ENCODE results near the gene TGFB1I1. TPM values are rescaled to one million over a fixed set of nuclear protein-coding genes. Genes with fewer than 3 reads are reported as not detected.

Gene TGFB1I1
- total RNA-seq, 1 donor from 2014 or later: 25.6 TPM

GRCh38 chr16:31466381-31466841 lies 5.5 kb upstream of the TGFB1I1 start:
- Mint-ChIP-seq H3K9me3 (no peaks in the 10 kb centered on the region), H3K27ac (no peak overlapping the region), H3K36me3 (no peaks in the 10 kb centered on the region), H3K4me3 (no peak overlapping the region), H3K4me1 (ENCODE audit: unreplicated experiment) (peaks cover 5% of the 10 kb centered on the region), H3K27me3 (peaks cover 5% of the 10 kb centered on the region)
- no peak for TF ChIP-seq CTCF (conservative IDR thresholded peaks at IDR 0.05)
- DNase-seq (ENCODE audit: extremely low spot score, unreplicated experiment): no peak

DNA sequence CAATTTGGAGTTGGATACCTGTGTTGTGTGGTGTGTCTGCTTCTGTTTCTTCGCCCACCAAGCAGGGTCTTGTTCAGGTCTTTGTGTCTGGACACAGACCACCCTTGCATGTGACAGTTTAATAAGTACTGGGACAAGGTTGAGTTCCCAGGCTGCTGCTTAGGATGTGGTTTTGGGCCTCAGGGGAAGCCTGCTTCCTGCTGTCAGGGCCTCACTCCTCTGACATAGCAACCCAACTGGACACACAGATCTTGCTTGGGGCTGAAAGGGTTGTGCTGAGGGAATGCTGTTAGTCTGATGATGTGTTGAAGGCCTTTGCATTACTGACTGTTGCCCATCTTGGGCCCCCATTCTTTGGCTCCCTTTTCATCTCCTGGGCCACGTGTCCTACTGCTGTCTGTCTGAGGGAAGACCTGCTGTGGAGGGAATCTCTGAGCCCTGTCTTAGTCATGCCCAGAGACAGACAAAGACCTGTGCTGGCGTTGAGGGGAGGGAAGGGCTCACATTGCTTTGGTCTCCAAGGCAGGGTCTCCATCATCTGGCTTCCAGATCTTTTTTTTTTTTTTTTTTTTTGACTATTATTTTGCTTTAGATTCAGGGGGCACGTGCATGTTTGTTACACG lies 4.7 kb upstream of the TGFB1I1 start:
- no peaks in the 10 kb centered on the region for H3K36me3 Mint-ChIP-seq
- peaks cover 7% of the 10 kb centered on the region for H3K27me3 Mint-ChIP-seq
- no peaks in the 10 kb centered on the region for H3K9me3 Mint-ChIP-seq
- peaks cover 8% of the 10 kb centered on the region for H3K4me1 Mint-ChIP-seq (ENCODE audit: unreplicated experiment)
- H3K27ac Mint-ChIP-seq: no peak overlapping the region
- no peak for DNase-seq (ENCODE audit: extremely low spot score, unreplicated experiment)
- TF ChIP-seq CTCF (conservative IDR thresholded peaks at IDR 0.05): no peak
- no peak overlapping the region for H3K4me3 Mint-ChIP-seq

DNA sequence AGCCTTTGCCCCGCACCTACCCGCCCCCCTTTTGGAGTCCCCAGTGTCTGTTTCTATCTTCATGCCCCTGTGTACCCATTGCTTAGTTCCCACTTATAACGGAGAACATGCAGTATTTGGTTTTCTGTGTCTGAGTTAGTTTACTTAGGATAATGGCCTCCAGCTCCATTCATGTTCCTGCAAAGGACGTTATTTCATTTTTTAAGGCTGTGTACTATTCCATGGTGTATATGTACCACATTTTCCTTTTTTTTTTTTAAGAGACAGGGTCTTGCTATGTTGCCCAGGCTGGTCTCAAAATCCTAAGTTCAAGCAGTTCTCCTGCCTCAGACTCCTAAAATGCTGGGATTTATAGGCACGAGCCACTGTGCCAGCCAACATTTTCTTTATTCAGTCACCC lies 4.1 kb upstream of the TGFB1I1 start:
- Mint-ChIP-seq H3K36me3 (no peaks in the 10 kb centered on the region), H3K27ac (no peak overlapping the region), H3K4me1 (ENCODE audit: unreplicated experiment) (peaks cover 13% of the 10 kb centered on the region), H3K9me3 (no peaks in the 10 kb centered on the region), H3K27me3 (peaks cover 12% of the 10 kb centered on the region), H3K4me3 (no peak overlapping the region)
- TF ChIP-seq CTCF (conservative IDR thresholded peaks at IDR 0.05): no peak
- DNase-seq (ENCODE audit: extremely low spot score, unreplicated experiment): no peak

- Mint-ChIP-seq H3K4me1 (ENCODE audit: unreplicated experiment) (peaks cover 15% of the 10 kb centered on the region), H3K9me3 (no peaks in the 10 kb centered on the region), H3K36me3 (peaks cover 5% of the 10 kb centered on the region), H3K4me3 (no peak overlapping the region), H3K27me3 (peaks cover 29% of the 10 kb centered on the region), H3K27ac (no peak overlapping the region)
- no peak for DNase-seq (ENCODE audit: extremely low spot score, unreplicated experiment)
- no peak for TF ChIP-seq CTCF (conservative IDR thresholded peaks at IDR 0.05)
These were observed 1.3 kb upstream of the TGFB1I1 start for GRCh38 chr16:31470615-31471014.

DNA sequence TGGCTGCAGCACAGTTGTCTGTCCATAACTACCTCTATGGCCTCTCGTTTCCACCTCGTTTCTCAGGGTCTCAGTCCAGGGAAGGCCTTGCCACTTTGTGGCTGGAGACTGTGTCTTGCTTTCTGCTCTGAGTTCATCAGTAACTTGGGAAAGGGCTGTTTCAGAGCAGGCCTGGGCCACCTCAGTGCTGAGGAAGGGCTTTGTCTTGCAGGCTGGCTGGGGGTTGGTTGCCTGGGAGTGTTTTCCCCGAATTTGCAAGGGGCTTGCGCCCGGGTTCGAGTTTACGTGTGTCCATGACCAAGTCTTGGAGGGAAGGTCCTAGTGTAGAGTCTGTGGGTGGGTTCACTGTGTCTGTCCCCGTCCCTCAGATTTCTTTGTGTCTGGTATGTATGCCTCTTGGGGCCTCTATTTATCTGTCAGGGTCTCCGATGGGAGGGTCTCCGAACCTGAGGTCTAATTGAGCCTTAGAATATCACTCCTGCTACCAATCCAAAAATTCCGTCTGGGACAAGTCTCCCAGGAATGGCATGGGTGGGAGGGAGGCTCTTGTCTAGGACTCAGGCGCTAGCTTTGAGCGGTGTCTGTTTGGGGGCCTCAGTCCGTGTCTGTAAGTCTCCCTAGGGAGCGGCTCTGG lies 594 bp upstream of the TGFB1I1 start:
- peaks cover 37% of the 10 kb centered on the region for H3K27me3 Mint-ChIP-seq
- no peak for TF ChIP-seq CTCF (conservative IDR thresholded peaks at IDR 0.05)
- peak overlapping the region; percentile 81 for H3K4me3 Mint-ChIP-seq
- peaks cover 5% of the 10 kb centered on the region for H3K36me3 Mint-ChIP-seq
- DNase-seq (ENCODE audit: extremely low spot score, unreplicated experiment): no peak
- H3K4me1 Mint-ChIP-seq (ENCODE audit: unreplicated experiment): peaks cover 15% of the 10 kb centered on the region
- no peaks in the 10 kb centered on the region for H3K9me3 Mint-ChIP-seq
- H3K27ac Mint-ChIP-seq: peak overlapping the region; percentile 56

All from type B pancreatic cell (in vitro differentiated cells).